Measurements from ENCODE around the gene C2CD2.

GRCh38 chr21:41861987-41862386, 91.8 kb downstream of the C2CD2 start:
- TF ChIP-seq CTCF (IDR thresholded peaks at IDR 0.05) (no peak), EZH2 (IDR thresholded peaks at IDR 0.05; ENCODE audit: borderline replicate concordance, insufficient read depth, low read depth, low read length, poor library complexity, severe bottlenecking) (no peak)
